Neural progenitor cell (in vitro differentiated cells): ENCODE measurements around the gene MKNK1.

Source experiments
- CTCF ChIP-seq: fragments of 200-600 bp; sonication (generic); IDR thresholded peaks from 2 replicates; pipeline ENCODE4 v1.5.1; 2017; ENCODE audit warnings: antibody characterized with exemption, mild to moderate bottlenecking
- EZH2 ChIP-seq: fragments of 200-600 bp; sonication (generic); IDR thresholded peaks from 2 replicates; pipeline ENCODE4 v1.6.1; 2017; ENCODE audit warnings: antibody characterized with exemption, mild to moderate bottlenecking, moderate library complexity
- EZH2phosphoT487 ChIP-seq: fragments of 200-600 bp; sonication (generic); IDR thresholded peaks from 2 replicates; pipeline ENCODE4 v1.6.1; 2017; ENCODE audit warnings: antibody characterized with exemption

DNA sequence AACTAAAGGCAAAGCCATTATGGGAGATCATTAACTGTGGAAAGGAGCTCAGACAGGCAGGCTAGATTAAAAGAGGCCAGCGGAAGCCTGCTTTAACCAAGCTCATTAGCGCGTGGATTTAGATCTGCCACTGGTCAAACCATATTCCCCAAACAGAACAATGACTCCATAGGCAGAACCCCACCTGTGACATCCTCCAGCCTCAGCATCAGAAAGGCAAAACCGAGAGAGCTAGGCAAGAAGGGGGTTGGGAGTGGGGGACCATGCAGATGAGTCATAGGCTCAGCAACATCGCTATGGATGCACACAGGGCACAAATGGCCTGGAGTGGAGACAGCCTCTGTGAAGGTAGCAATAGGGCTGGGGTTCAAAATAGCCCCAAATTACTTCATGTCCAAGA is 20.6 kb downstream of the MKNK1 start:
- no peak for TF ChIP-seq CTCF
- TF ChIP-seq EZH2, result no peak
- no peak for TF ChIP-seq EZH2phosphoT487
